Activated naive CD8-positive, alpha-beta T cell treated with anti-CD3 and anti-CD28 coated beads, Interleukin-2, amount 50 U/mL, for 16 hours (primary cell): ENCODE measurements around the gene EBP.

Experiments used
- DNase-seq: peaks from one replicate; pipeline ENCODE4 v3.0.0-alpha.2; 2020; ENCODE audit warnings: low read depth, low spot score

The EBP gene

GRCh38 chrX:48521353-48522243, at the start of gene EBP:
TSS of gene EBP (plus strand) at chrX:48521808. CDS start at chrX:48523772, 1,964 bp downstream.
- peak; percentile 86 for DNase-seq

- DNase-seq = no peak
Measured at GRCh38 chrX:48472225-48472624, 49.4 kb upstream of the EBP start.

- no peak for DNase-seq
Measured at GRCh38 chrX:48472851-48473703, 48.5 kb upstream of the EBP start.

- DNase-seq = no peak
Measured at GRCh38 chrX:48473704-48473990, 48.0 kb upstream of the EBP start.

GRCh38 chrX:48474127-48474526, 47.5 kb upstream of the EBP start:
- DNase-seq = no peak

- DNase-seq = no peak
Measured at GRCh38 chrX:48474581-48474980, 47.0 kb upstream of the EBP start.

GRCh38 chrX:48475296-48475695, 46.3 kb upstream of the EBP start:
- no peak for DNase-seq

GRCh38 chrX:48475774-48476577, 45.6 kb upstream of the EBP start, which contains the start of gene FTSJ1:
TSS of gene FTSJ1 (plus strand) at chrX:48476199. CDS start at chrX:48478048, 1,849 bp downstream.
- peak; percentile 66 for DNase-seq

GRCh38 chrX:48476919-48477318, 44.7 kb upstream of the EBP start:
- no peak for DNase-seq

- no peak for DNase-seq
Measured at GRCh38 chrX:48477960-48478755, 43.5 kb upstream of the EBP start.

- no peak for DNase-seq
Measured at GRCh38 chrX:48478806-48479205, 42.8 kb upstream of the EBP start.

GRCh38 chrX:48480142-48480541, 41.5 kb upstream of the EBP start:
- DNase-seq = no peak

GRCh38 chrX:48480583-48480982, 41.0 kb upstream of the EBP start:
- no peak for DNase-seq

- no peak for DNase-seq
Measured at GRCh38 chrX:48482526-48482925, 39.1 kb upstream of the EBP start.

- DNase-seq = no peak
Measured at GRCh38 chrX:48487362-48487798, 34.2 kb upstream of the EBP start.

- no peak for DNase-seq
Measured at GRCh38 chrX:48488034-48488433, 33.6 kb upstream of the EBP start.

GRCh38 chrX:48489296-48489695, 32.3 kb upstream of the EBP start:
- no peak for DNase-seq

GRCh38 chrX:48489892-48490291, 31.7 kb upstream of the EBP start:
- DNase-seq = no peak

- DNase-seq = no peak
Measured at GRCh38 chrX:48490661-48491060, 30.9 kb upstream of the EBP start.

- no peak for DNase-seq
Measured at GRCh38 chrX:48491809-48492208, 29.8 kb upstream of the EBP start.

- DNase-seq = no peak
Measured at GRCh38 chrX:48492293-48492910, 29.2 kb upstream of the EBP start.
